NT2/D1 (cell line): ENCODE data around the gene BIN1.

Experiments used
- YY1 ChIP-seq: IDR thresholded peaks from 2 replicates; pipeline ENCODE4 v1.6.1; 2011; ENCODE audit not compliant: insufficient read length, insufficient read depth
- ZNF274 ChIP-seq: IDR thresholded peaks from 2 replicates; pipeline ENCODE4 v1.6.1; 2011; ENCODE audit warnings: mild to moderate bottlenecking, low read depth, low read length

GRCh38 chr2:127052771-127053691, 53.9 kb downstream of the BIN1 start:
- TF ChIP-seq YY1 (no peak), ZNF274 (no peak)
